Measurements from ENCODE around the gene TTLL6. TPM values are rescaled to one million over a fixed set of nuclear protein-coding genes. Genes with fewer than 3 reads are reported as not detected.

Gene TTLL6
- polyA plus RNA-seq, 2 of the 4 experiments (the other 2 are of a cell fraction), result 1.6 to 7.8 TPM

DNA sequence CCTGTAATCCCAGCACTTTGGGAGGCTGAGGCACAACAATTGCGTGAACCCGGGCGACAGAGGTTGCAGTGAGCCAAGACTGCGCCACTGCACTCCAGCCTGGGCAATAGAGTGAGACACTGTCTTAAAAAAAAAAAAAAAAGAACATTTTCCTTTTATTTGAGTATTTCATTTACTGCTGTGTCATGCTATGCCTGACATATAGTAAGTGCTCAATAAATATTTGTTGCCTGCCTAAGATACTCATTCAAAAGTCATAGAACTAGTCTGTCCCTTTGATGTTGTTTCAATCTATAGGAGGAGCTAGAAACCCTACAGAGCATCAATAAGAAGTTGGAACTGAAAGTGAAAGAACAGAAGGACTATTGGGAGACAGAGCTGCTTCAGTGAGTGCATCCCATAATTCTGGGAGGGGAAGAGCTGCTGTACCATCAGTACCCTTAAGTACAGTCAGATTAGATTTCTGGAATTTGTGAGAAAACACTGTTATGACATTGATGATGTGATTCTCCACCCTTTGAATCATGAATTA, 33.8 kb upstream of the TTLL6 start:
- Histone ChIP-seq H3K27ac (peak overlapping the region in 1 of 2 experiments; percentile 25; a peak in 1 of 6 replicates), H3K4me1 (0 out of 3 replicates have a peak, but pooled peaks cover 5% of the 10 kb centered on the region), H3K9me3 (no peaks in the 10 kb centered on the region), H3K4me3 (no peak overlapping the region), H3K4me2 (no peak overlapping the region)
- no peak for DNase-seq (ENCODE audit: low read depth in 1 of 2, low spot score in 1 of 2)
- CTCF ChIA-PET, result interaction anchor here (1.2 to 76.6 kb wide), 5 partner anchors 7 to 179 kb away, joined by 4 to 3251 read pairs (median 11); partner anchors contain the start of genes ATP5MC1, CALCOCO2 and TTLL6
- no peak for FAIRE-seq
- POLR2A ChIA-PET, result no interaction called here
- TF ChIP-seq MAFK (IDR thresholded peaks at IDR 0.05; ENCODE audit: partially characterized antibody), result peak; percentile 65
- TF ChIP-seq HOXA7 (CRISPR knock-in tag; IDR thresholded peaks at IDR 0.05), result no peak
- WGBS (ENCODE audit: missing lambda C conversion rate), result 95% methylated on average over 4 of the region's 4 CpGs
- ATAC-seq, result no peak

DNA sequence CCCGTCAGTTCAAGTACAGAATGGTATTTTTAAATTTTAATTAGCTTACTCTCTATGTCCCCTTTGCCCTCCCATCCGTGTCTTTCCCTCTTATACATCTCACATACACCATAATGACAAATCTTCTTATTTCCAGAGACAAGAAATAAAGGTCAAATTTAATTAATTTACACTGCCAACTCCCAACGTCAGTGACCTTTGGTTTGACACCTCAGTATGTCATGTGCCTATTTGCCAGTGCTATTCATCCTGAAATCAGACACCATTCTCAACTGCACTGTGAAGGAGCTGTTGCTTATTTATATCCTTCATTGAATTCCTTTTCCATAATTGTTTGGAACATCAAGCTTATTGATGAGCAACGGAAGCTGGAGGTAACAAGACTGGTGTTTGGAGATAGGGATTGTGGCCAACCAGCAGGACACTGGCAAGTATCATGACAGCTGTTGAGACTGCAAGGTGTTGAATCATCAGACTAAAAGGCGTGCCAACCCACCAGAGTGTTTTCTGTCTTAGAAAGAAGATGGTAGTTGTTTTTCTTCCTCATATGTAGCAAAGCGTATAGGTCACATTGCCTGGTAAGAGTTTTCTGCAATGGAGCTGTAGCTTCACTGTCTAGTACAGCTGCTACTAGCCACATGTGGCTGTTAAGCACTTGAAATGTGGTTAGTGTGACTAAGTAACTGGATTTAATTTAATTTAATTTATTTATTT, 26.3 kb upstream of the TTLL6 start:
- Histone ChIP-seq H3K9me3 (no peaks in the 10 kb centered on the region), H3K4me3 (no peak overlapping the region), H3K4me1 (peaks cover 24% of the 10 kb centered on the region; the same call in 2 of the 3 replicates), H3K4me2 (no peak overlapping the region), H3K27ac (no peak overlapping the region)
- POLR2A ChIA-PET, result no interaction called here
- CTCF ChIA-PET, result interaction anchor here (0.8 to 76.6 kb wide), 6 partner anchors 15 to 172 kb away, joined by 3 to 3251 read pairs (median 7); partner anchors contain the start of genes ATP5MC1, CALCOCO2 and TTLL6
- WGBS (ENCODE audit: missing lambda C conversion rate), result 85% methylated on average over 6 of the region's 6 CpGs
- TF ChIP-seq RCOR1 (IDR thresholded peaks at IDR 0.05; ENCODE audit: low read depth, low read length) (no peak), KDM5A (IDR thresholded peaks at IDR 0.05) (no peak), CBX2 (IDR thresholded peaks at IDR 0.05; ENCODE audit: borderline replicate concordance, low read depth) (no peak), ZNF302 (CRISPR knock-in tag; IDR thresholded peaks at IDR 0.05) (no peak)
- ATAC-seq (no peak), FAIRE-seq (peak; percentile 18), DNase-seq (ENCODE audit: low read depth in 1 of 2, low spot score in 1 of 2) (no peak)

DNA sequence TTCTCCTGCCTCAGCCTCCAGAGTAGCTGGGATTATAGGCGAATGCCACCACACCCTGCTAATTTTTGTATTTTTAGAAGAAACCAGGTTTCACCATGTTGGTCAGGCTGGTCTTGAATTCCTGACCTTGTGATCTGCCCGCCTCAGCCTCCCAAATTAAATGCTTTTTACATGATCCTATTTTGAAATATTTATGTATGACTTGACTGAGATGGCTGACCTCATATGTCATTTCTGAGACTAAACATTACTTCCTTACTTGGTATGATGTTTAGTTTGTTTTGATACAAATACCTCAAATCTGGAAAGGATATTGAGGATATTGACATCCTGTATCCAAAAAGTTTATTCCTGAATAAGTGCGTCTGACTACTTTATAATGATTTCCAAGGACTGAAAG, 25.7 kb upstream of the TTLL6 start:
- no peak for DNase-seq (ENCODE audit: low read depth in 1 of 2, low spot score in 1 of 2)
- no peak overlapping the region for H3K4me3 ChIP-seq
- TF ChIP-seq ZC3H11A (IDR thresholded peaks at IDR 0.05), result no peak
- TF ChIP-seq HEYL (CRISPR knock-in tag; IDR thresholded peaks at IDR 0.05), result no peak
- TF ChIP-seq, protein P1, sequence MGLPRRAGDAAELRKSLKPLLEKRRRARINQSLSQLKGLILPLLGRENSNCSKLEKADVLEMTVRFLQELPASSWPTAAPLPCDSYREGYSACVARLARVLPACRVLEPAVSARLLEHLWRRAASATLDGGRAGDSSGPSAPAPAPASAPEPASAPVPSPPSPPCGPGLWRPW (IDR thresholded peaks at IDR 0.05), result no peak
- no peak for TF ChIP-seq RFX5 (IDR thresholded peaks at IDR 0.05)
- TF ChIP-seq POLR2AphosphoS2 (conservative IDR thresholded peaks at IDR 0.05; ENCODE audit: low read length), result no peak
- no peak for TF ChIP-seq MAFK (IDR thresholded peaks at IDR 0.05; ENCODE audit: partially characterized antibody)
- TF ChIP-seq ZNF302 (CRISPR knock-in tag; IDR thresholded peaks at IDR 0.05), result no peak
- TF ChIP-seq, protein P2, sequence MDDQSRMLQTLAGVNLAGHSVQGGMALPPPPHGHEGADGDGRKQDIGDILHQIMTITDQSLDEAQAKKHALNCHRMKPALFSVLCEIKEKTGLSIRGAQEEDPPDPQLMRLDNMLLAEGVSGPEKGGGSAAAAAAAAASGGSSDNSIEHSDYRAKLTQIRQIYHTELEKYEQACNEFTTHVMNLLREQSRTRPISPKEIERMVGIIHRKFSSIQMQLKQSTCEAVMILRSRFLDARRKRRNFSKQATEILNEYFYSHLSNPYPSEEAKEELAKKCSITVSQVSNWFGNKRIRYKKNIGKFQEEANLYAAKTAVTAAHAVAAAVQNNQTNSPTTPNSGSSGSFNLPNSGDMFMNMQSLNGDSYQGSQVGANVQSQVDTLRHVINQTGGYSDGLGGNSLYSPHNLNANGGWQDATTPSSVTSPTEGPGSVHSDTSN (IDR thresholded peaks at IDR 0.05), result no peak
- TF ChIP-seq TP53 (CRISPR knock-in tag; IDR thresholded peaks at IDR 0.05), result no peak
- no peak for TF ChIP-seq CBX8 (IDR thresholded peaks at IDR 0.05)
- TF ChIP-seq CHD2 (IDR thresholded peaks at IDR 0.05; ENCODE audit: low read length, partially characterized antibody), result no peak
- ChIA-PET POLR2A (no interaction called here), CTCF (interaction anchor here (0.8 to 76.6 kb wide), 5 partner anchors 15 to 171 kb away, joined by 3 to 3251 read pairs (median 7); partner anchors contain the start of genes ATP5MC1, CALCOCO2 and TTLL6)
- ATAC-seq, result no peak
- no peak for FAIRE-seq
- 86% methylated on average over 3 of the region's 3 CpGs for WGBS (ENCODE audit: missing lambda C conversion rate)
- peaks cover 24% of the 10 kb centered on the region; the same call in 2 of the 3 replicates for H3K4me1 ChIP-seq
- no peak overlapping the region for H3K27ac ChIP-seq
- H3K9me3 ChIP-seq, result no peaks in the 10 kb centered on the region
- no peak overlapping the region for H3K4me2 ChIP-seq

DNA sequence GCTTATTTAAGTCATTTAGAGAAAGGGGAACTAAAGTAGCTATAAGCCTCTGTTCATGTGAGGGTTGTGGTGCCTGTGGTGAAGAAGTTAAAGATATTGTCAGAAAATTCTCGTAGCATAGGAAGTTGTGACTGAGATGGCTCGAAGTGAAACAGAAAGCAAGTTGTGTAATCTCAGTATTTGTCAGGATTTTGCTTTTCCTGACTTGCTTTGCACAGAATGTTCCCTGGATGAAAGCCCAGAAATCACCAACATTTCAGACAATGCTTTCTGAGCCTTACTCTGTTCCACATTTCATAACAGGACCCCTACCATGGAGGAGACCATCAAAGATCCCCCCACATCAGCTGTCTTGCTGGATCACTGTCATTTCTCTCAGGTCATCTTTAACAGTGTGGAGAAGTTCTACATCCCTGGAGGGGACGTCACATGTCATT, 24.4 kb upstream of the TTLL6 start:
- Histone ChIP-seq H3K9me3 (no peaks in the 10 kb centered on the region), H3K4me1 (peaks cover 24% of the 10 kb centered on the region; the same call in 2 of the 3 replicates), H3K27ac (peak overlapping the region; percentile 33 to 55; a peak in 3 of 6 replicates), H3K4me3 (peak overlapping the region; percentile 8; the same call in 1 of the 3 replicates), H3K4me2 (peak overlapping the region; percentile 67)
- ChIA-PET POLR2A (no interaction called here), CTCF (interaction anchor here (70.2 to 76.6 kb wide), 2 partner anchors 16 to 23 kb away, joined by 3251 read pairs; partner anchors contain the start of genes ATP5MC1, CALCOCO2 and TTLL6)
- DNase-seq (ENCODE audit: low read depth in 1 of 2, low spot score in 1 of 2) (no peak), ATAC-seq (no peak; a peak in 1 of 6 replicates), FAIRE-seq (no peak)
- TF ChIP-seq, protein P3, sequence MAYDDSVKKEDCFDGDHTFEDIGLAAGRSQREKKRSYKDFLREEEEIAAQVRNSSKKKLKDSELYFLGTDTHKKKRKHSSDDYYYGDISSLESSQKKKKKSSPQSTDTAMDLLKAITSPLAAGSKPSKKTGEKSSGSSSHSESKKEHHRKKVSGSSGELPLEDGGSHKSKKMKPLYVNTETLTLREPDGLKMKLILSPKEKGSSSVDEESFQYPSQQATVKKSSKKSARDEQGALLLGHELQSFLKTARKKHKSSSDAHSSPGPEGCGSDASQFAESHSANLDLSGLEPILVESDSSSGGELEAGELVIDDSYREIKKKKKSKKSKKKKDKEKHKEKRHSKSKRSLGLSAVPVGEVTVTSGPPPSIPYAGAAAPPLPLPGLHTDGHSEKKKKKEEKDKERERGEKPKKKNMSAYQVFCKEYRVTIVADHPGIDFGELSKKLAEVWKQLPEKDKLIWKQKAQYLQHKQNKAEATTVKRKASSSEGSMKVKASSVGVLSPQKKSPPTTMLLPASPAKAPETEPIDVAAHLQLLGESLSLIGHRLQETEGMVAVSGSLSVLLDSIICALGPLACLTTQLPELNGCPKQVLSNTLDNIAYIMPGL (CRISPR knock-in tag; IDR thresholded peaks at IDR 0.05; ENCODE audit: borderline replicate concordance), result no peak
- TF ChIP-seq, protein P1 (IDR thresholded peaks at IDR 0.05), result no peak
- TF ChIP-seq ZC3H11A (IDR thresholded peaks at IDR 0.05), result no peak
- TF ChIP-seq HOXB13 (CRISPR knock-in tag; IDR thresholded peaks at IDR 0.05; ENCODE audit: low read depth), result no peak
- TF ChIP-seq, protein P4, sequence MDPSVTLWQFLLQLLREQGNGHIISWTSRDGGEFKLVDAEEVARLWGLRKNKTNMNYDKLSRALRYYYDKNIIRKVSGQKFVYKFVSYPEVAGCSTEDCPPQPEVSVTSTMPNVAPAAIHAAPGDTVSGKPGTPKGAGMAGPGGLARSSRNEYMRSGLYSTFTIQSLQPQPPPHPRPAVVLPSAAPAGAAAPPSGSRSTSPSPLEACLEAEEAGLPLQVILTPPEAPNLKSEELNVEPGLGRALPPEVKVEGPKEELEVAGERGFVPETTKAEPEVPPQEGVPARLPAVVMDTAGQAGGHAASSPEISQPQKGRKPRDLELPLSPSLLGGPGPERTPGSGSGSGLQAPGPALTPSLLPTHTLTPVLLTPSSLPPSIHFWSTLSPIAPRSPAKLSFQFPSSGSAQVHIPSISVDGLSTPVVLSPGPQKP (IDR thresholded peaks at IDR 0.05; ENCODE audit: low read depth, low read length), result no peak
- no peak for TF ChIP-seq POLR2AphosphoS2 (conservative IDR thresholded peaks at IDR 0.05; ENCODE audit: low read length)
- TF ChIP-seq RFX5 (IDR thresholded peaks at IDR 0.05), result no peak
- TF ChIP-seq TP53 (CRISPR knock-in tag; IDR thresholded peaks at IDR 0.05), result no peak
- 49% methylated on average over 3 of the region's 3 CpGs for WGBS (ENCODE audit: missing lambda C conversion rate)
